ENCODE data around the gene KIAA1191. TPM values are rescaled to one million over a fixed set of nuclear protein-coding genes. Genes with fewer than 3 reads are reported as not detected.
A peak's percentile ranks its signal among the peaks of the same experiment; 100 is the strongest.
"Not testable (repeated sequence)": the region's sequence is repeated elsewhere in the genome, so short reads cannot be mapped to it uniquely, and the experiment has no call there.

KIAA1191 gene
- total RNA-seq: 55.5 and 59.7 TPM in 2 replicates

GRCh38 chr5:176361437-176362232, at the start of gene KIAA1191:
Gene KIAA1191 (minus strand): TSS chr5:176361764. CDS start chr5:176359508, 2,256 bp downstream.
- Mint-ChIP-seq H3K9me3 (no peaks in the 10 kb centered on the region), H3K4me3 (peak within 1 kb of the TSS; percentile 96), H3K4me1 (peaks cover 21% of the 10 kb centered on the region), H3K27me3 (no peaks in the 10 kb centered on the region), H3K27ac (peak within 1 kb of the TSS; percentile 93), H3K36me3 (ENCODE audit: low read depth) (peaks cover 24% of the 10 kb centered on the region)
- intact Hi-C loops (cut with micrococcal nuclease): loop anchor here (1.0 to 2.0 kb wide), 3 partner anchors 27 to 127 kb away; partner anchors contain the start of genes FAF2, HIGD2A and NOP16
- DNase-seq: peak; percentile 98

GRCh38 chr5:176410486-176411180, 49.1 kb upstream of the KIAA1191 start:
- H3K36me3 Mint-ChIP-seq (ENCODE audit: low read depth): peaks cover 16% of the 10 kb centered on the region

GRCh38 chr5:176409765-176410164, 48.2 kb upstream of the KIAA1191 start:
- Mint-ChIP-seq H3K36me3 (ENCODE audit: low read depth) (peaks cover 18% of the 10 kb centered on the region), H3K27me3 (no peaks in the 10 kb centered on the region), H3K4me1 (peaks cover 20% of the 10 kb centered on the region), H3K27ac (no peak overlapping the region), H3K4me3 (no peak overlapping the region), H3K9me3 (no peaks in the 10 kb centered on the region)
- DNase-seq: no peak
- intact Hi-C loops (cut with micrococcal nuclease): no loop called here

More at GRCh38 chr5:176410486-176411180, 49.1 kb upstream of the KIAA1191 start:
- intact Hi-C loops (cut with micrococcal nuclease): no loop called here
- no peak for DNase-seq
- Mint-ChIP-seq H3K9me3 (no peaks in the 10 kb centered on the region), H3K27me3 (no peaks in the 10 kb centered on the region), H3K27ac (no peak overlapping the region), H3K4me1 (peaks cover 27% of the 10 kb centered on the region), H3K4me3 (no peak overlapping the region)

GRCh38 chr5:176408590-176408989, 47.0 kb upstream of the KIAA1191 start:
- Mint-ChIP-seq H3K9me3 (no peaks in the 10 kb centered on the region), H3K36me3 (ENCODE audit: low read depth) (peaks cover 18% of the 10 kb centered on the region), H3K27ac (no peak overlapping the region), H3K4me3 (no peak overlapping the region), H3K4me1 (peaks cover 10% of the 10 kb centered on the region), H3K27me3 (no peaks in the 10 kb centered on the region)
- DNase-seq: no peak
- intact Hi-C loops (cut with micrococcal nuclease): no loop called here

GRCh38 chr5:176408252-176408573, 46.6 kb upstream of the KIAA1191 start:
- H3K9me3 Mint-ChIP-seq; H3K4me3 Mint-ChIP-seq; H3K4me1 Mint-ChIP-seq; DNase-seq; H3K27ac Mint-ChIP-seq; intact Hi-C loops (cut with micrococcal nuclease); H3K27me3 Mint-ChIP-seq: not testable (repeated sequence)
- peaks cover 18% of the 10 kb centered on the region for H3K36me3 Mint-ChIP-seq (ENCODE audit: low read depth)

GRCh38 chr5:176407456-176408251, 46.1 kb upstream of the KIAA1191 start:
- DNase-seq: no peak
- Mint-ChIP-seq H3K4me3 (no peak overlapping the region), H3K27ac (no peak overlapping the region), H3K36me3 (ENCODE audit: low read depth) (peaks cover 18% of the 10 kb centered on the region), H3K4me1 (peaks cover 7% of the 10 kb centered on the region), H3K27me3 (no peaks in the 10 kb centered on the region), H3K9me3 (no peaks in the 10 kb centered on the region)
- intact Hi-C loops (cut with micrococcal nuclease): no loop called here

- intact Hi-C loops (cut with micrococcal nuclease): no loop called here
- H3K27ac Mint-ChIP-seq: no peak overlapping the region
- no peak overlapping the region for H3K4me3 Mint-ChIP-seq
- H3K27me3 Mint-ChIP-seq: no peaks in the 10 kb centered on the region
- H3K36me3 Mint-ChIP-seq (ENCODE audit: low read depth): peaks cover 18% of the 10 kb centered on the region
- peaks cover 4% of the 10 kb centered on the region for H3K4me1 Mint-ChIP-seq
- H3K9me3 Mint-ChIP-seq: no peaks in the 10 kb centered on the region
- DNase-seq: no peak
Measured at GRCh38 chr5:176406436-176407052, 45.0 kb upstream of the KIAA1191 start.

- peaks cover 15% of the 10 kb centered on the region for H3K36me3 Mint-ChIP-seq (ENCODE audit: low read depth)
- H3K4me3 Mint-ChIP-seq: no peak overlapping the region
- intact Hi-C loops (cut with micrococcal nuclease): no loop called here
- H3K4me1 Mint-ChIP-seq: peaks cover under 1% of the 10 kb centered on the region
- no peaks in the 10 kb centered on the region for H3K27me3 Mint-ChIP-seq
- DNase-seq: no peak
- no peak overlapping the region for H3K27ac Mint-ChIP-seq
- no peaks in the 10 kb centered on the region for H3K9me3 Mint-ChIP-seq
Measured at GRCh38 chr5:176405656-176406435, 44.3 kb upstream of the KIAA1191 start.

GRCh38 chr5:176401281-176402205, 40.0 kb upstream of the KIAA1191 start:
- Mint-ChIP-seq H3K36me3 (ENCODE audit: low read depth) (peaks cover 20% of the 10 kb centered on the region), H3K4me1 (peaks cover 4% of the 10 kb centered on the region), H3K27ac (no peak overlapping the region), H3K9me3 (no peaks in the 10 kb centered on the region), H3K4me3 (no peak overlapping the region), H3K27me3 (no peaks in the 10 kb centered on the region)
- DNase-seq: no peak
- intact Hi-C loops (cut with micrococcal nuclease): no loop called here

- peaks cover 15% of the 10 kb centered on the region for H3K36me3 Mint-ChIP-seq (ENCODE audit: low read depth)
- H3K4me3 Mint-ChIP-seq: no peak overlapping the region
- H3K27me3 Mint-ChIP-seq: no peaks in the 10 kb centered on the region
- intact Hi-C loops (cut with micrococcal nuclease): no loop called here
- H3K9me3 Mint-ChIP-seq: no peaks in the 10 kb centered on the region
- no peak for DNase-seq
- H3K4me1 Mint-ChIP-seq: peaks cover 4% of the 10 kb centered on the region
- no peak overlapping the region for H3K27ac Mint-ChIP-seq
Measured at GRCh38 chr5:176400382-176401156, 39.0 kb upstream of the KIAA1191 start.

- Mint-ChIP-seq H3K36me3 (ENCODE audit: low read depth) (peaks cover 19% of the 10 kb centered on the region), H3K4me1 (peaks cover 4% of the 10 kb centered on the region), H3K4me3 (no peak overlapping the region), H3K27ac (no peak overlapping the region), H3K27me3 (no peaks in the 10 kb centered on the region), H3K9me3 (no peaks in the 10 kb centered on the region)
- intact Hi-C loops (cut with micrococcal nuclease): no loop called here
- no peak for DNase-seq
Measured at GRCh38 chr5:176397736-176398420, 36.3 kb upstream of the KIAA1191 start.

Data from activated CD4-positive, alpha-beta T cell treated with anti-CD3 and anti-CD28 coated beads, Interleukin-2, amount 10 ng/mL, durations not matched to agents 24 days and 14 days (primary cell).